GM21390 (cell line): Measurements from ENCODE around the gene C2orf68.
"Not testable (repeated sequence)": the region's sequence is repeated elsewhere in the genome, so short reads cannot be mapped to it uniquely, and the experiment has no call there.

Experiments
- ATAC-seq: cut with Tn5 transposase; IDR thresholded peaks from one replicate; pipeline ENCODE4 v1.9.1; 2021; ENCODE audit not compliant: unreplicated experiment

Gene C2orf68, protein sequence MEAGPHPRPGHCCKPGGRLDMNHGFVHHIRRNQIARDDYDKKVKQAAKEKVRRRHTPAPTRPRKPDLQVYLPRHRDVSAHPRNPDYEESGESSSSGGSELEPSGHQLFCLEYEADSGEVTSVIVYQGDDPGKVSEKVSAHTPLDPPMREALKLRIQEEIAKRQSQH

DNA sequence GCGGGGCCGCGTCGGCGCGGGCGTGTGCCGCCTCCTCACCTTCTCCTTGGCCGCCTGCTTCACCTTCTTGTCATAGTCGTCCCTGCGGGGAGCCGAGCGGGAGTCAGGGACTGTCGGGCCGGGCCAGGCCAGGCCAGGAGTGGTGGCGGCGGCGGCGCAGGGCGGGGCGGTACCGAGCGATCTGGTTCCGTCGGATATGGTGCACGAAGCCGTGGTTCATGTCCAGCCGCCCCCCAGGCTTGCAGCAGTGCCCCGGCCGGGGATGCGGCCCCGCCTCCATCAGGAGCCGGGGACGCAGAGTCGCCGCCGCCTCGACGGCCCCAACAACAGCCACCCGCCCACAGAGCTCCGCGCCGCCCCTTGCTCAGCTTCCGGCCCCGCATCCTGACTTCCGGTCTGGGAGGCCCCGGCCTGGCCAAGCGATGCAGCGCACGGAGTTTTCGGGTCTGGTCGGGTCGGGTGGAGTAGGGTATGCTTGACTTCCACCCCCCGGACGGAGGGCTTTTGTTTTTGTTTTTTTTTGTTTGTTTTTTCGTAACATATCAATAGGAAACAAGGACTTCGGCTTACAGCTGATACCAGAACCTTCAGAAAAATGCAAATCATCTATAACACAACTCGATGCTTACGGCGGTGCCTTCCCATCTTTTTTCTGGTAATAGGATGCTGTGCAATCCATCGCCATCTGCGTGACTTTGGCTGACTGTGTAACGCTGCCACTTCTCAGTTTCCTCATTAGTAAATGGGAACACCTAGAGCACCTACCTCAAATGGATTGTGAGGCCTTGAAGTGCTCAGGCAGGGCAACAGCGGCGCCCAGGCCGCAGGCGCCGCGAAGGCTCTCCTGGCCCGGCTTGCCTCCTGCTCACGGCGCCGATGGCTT is at the start of gene C2orf68:
Gene C2orf68 (minus strand): TSS at position 362 of the 883 bp plus-strand sequence. CDS start 82 bp downstream, at position 280.
- peak; percentile 75 for ATAC-seq

DNA sequence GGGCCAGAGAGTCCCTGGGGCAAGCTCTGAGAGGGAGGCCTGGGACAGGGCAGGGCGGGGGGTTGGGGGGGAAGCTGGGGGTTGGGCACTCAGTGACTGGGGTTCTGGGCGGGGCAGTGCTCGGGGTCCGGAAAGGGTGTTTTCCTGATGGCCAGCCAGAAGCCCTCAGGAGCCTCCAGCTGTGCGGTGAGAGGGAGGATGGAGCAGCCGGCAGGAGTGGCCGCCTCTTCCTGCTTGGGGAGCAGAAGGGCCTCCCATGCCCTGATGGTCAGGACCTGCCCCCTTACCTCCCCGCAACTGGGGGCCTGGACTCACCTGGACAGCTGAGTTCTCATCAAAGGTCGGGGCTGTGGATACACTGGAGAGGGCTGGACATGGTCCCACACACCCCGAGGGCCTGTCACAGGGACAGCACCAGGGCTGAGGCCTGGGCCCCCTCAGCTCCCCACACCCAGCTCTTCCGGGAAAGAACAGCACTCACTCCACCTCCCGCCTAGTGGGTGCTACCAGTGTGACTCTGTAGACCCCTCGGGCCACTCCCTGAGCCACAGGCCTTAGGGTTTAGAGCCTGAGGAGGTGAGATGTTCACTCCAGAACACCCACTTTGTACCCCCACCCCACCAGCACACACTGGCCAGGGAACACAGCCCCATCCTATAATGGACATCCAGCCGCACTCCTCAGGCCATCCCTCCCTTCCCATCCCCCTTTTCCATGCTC is 49.4 kb upstream of the C2orf68 start:
- ATAC-seq = no peak

DNA sequence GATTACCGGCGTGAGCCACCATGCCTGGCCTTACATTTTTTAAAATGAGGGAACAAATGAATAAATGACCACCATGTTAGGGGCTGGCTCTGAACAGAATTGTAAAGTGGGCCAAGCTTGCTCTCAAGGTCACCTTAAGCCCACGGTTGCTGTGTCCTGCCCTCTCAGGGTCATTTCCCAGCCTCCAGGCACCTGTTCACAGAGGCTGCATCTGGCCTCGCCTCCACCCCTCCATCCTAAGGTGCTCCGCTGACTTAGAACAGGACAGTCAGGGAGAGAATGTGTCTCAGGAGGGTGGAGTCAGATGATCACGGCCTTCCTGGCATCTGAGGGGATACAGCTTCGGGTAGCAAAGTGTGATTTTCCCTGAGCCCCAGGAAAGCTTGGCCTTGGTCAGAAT is 48.9 kb upstream of the C2orf68 start:
- no peak for ATAC-seq

DNA sequence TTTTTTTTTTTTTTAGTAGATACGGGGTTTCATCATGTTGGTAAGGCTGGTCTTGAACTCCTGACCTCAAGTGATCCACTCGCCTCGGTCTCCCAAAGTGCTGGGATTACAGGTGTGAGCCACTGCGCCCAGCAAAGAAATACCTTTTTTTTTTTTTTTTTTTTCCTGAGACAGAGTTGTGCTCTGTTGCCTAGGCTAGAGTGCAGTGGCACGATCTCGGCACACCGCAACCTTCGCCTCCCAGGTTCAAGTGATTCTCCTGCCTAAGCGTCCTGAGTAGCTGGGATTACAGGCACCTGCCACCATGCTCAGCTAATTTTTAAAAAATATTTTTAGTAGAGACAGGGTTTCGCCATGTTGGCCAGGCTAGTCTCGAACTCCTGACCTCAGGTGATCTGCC is 48.4 kb upstream of the C2orf68 start:
- not testable (repeated sequence) for ATAC-seq

DNA sequence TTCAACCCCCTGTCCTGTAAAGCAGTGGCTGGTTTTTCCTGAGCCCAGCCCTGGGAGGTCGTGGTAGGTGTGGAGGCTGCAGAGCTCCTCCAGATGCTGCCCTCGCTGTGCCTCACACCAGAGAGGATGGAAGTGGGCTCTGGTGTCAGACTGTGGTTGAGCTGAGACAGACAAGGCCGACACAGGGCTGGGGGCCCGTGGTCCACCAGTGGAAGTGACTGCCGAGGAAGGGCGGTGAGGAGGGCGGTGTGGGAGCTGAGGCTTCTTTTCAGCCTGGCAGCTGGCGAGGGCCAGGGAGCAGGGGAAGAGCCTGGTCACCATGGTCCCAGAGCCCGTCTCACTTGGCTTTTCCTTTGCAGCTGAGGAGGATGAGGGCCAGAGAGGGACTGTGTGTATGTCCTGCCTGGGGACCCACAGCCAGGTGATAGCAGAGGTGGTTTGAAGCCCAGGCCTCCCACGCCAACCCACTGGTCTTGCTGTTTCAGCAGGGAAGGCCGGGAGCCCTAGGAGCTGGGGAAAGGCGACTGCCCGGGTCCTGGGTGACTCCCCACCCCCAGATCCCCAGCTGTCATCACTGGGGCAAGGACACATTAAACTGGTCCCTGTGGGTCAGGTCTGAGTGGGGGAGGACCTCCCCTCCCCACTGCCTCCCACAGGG is 47.6 kb upstream of the C2orf68 start:
- no peak for ATAC-seq

DNA sequence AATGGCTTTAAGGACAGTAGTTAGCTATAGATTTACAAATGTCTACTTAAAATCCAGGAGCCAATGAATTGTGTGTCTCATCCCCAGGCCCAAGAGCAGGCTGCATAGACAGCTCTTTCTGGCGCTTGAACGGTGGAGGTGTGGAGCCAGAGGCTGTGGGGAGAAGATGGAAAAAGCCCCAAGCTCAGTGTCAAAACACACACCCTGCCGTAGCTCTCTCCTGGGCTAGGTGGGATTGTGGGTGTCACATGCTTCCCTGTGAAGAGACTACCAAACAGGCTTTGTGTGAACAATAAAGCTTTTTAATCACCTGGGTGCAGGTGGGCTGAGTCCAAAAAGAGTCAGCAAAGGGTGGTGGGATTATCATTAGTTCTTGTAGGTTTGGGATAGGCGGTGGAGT is 45.5 kb upstream of the C2orf68 start:
- not testable (repeated sequence) for ATAC-seq

DNA sequence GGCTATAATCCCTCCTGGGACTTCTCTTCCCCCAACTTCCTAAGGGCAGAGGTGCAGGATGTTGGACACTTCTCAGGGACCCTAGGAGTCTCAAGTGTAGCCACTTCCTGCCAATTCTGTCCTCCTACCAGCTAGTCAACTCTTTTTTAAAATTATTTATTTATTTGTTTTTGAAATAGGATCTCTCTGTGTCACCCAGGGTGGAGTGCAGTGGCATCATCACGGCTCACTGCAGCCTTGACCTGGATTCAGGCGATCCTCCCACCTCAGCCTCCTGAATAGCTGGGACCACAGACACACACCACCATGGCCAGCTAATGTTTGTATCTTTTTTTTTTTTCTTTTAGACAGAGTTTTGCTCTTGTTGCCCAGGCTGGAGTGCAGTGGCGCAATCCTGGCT is 44.6 kb upstream of the C2orf68 start:
- no peak for ATAC-seq

DNA sequence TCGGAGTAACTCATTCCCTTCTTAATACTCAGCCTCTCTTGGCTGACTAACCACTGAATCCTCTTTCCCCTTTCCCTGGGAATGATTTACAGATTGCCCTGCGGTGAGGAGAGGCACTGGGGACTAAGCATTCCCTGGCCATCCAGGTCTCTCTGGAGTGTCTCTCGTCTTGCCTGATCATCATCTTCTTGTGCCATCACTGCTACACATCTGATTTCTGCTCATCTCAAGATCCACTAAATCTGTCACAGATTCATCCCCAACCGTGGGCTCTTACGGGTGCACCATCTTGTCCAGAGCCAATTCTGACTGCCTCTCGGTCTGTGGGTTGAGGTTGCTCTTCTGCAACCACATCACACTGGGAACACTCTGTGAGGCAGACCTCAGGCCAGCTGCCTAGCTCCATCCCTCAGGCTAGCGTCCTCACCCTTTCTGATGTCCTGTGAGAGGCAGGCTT is 44.1 kb upstream of the C2orf68 start:
- no peak for ATAC-seq

DNA sequence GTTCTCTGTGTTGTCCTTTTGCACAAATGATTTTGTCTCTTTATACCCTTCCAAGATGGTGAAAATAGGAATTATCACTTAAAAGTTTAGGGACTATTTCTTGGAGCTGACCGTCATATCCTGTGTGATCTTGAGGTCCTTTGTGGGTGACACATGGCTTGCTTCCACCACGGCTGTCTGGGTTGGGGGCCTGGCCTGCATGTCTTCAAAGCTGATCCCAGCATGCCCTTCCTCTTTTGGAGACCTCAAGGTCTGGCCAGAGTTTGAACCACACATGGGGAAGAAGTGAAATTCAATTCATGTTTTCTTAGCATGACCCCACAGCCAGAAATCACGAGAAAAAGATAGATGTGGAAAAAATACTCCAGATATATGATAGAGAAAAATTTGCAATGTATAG is 42.1 kb upstream of the C2orf68 start:
- ATAC-seq = no peak

DNA sequence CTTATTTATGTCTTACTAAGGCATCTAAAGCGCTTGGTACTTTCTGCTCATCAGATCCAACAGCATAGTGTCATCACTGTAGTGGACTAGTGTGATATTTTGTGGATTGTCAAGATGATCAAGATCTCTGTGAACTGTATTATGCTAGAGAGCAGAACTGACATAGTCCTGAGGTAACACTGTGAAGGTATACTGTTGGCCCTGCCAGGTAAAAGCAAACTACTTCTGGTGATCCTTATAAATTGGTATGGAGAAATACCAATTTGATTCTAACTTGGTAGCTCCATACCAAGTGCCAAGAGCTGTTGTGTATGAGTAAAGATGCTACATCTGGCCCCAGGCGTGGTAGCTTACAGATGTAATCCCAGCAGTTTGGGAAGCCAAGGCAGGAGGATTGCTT is 40.2 kb upstream of the C2orf68 start:
- ATAC-seq = no peak

DNA sequence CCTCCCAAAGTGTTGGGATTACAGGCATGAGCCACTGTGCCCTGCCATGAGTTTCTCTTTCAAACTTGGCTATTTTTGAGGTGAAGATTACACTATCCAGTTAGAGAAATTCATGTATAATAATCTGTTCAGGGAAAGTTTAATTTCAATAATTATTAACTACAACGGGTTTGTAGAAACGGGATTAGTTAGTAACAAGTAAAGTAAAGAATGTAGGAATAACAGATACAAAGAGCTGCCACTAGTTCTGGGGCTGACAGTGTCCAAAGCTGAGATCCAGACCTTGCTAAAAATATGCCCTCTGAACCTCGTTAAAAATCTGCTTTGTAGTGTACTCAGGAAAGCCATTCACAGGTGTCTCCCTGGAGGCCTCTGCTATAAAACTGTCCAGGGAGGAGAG is 39.2 kb upstream of the C2orf68 start:
- ATAC-seq = no peak

DNA sequence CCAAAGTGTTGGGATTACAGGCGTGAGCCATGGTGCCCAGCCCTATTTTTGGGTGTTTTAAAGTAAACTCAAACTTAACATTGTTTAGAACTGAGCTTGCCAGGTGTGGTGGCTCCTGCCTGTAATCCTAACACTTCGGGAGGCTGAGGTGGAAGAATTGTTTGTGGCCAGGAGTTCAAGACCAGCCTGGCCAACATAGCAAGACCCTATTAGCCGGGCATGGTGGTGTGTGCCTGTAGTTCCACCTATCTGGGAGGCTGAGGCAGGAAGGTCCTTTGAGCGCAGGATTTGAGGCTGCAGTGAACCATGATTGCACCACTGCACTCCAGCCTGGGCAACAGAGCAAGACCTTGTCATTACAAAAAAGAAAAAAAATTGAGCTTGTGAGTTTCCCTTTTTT is 38.6 kb upstream of the C2orf68 start:
- no peak for ATAC-seq

DNA sequence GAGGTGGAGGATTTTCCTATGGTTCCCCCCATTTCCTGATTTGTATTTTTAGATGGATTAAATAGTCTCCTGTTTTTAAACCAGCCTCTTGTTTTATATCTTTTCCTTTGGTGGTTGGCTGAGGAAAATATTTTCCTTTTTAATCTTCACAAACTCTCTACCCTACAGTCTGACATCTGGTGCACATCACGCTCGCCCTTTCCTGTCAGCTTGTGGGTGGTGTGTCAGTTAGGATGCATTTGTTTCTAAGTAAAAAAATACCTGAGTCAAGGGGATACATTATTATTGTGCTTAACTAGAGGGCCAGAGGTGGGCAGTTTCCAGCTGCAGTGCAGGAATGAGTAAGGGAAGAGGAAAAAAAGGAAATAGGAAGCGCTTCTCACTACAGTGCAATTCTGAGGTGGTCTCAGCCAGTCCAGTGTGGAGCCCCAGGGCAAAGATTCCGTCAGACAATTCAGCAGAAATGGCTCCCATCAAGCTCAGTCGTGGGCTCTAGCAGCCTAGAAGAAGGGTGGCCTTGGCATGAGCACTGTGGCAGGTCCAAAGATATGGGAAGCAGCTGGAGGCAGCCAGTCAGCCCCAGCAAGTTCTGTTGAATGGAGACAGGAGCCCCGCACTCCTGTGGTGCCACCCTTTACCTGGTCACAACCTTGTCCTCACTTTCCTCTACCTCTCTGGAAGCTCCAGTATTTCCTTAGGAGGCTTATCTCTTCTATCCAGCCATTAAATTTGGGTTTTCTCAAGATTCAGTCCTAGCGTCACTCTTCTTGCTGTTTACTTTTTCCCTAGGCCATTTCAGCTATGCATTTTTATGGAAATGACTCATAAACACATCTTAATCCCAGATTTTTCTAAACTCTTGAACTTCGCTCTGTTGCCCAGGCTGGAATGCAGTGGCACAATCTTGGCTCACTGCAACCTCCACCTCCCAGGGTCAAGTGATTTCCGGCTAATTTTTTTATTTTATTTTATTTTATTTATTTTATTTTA is 37.6 kb upstream of the C2orf68 start:
- no peak for ATAC-seq

DNA sequence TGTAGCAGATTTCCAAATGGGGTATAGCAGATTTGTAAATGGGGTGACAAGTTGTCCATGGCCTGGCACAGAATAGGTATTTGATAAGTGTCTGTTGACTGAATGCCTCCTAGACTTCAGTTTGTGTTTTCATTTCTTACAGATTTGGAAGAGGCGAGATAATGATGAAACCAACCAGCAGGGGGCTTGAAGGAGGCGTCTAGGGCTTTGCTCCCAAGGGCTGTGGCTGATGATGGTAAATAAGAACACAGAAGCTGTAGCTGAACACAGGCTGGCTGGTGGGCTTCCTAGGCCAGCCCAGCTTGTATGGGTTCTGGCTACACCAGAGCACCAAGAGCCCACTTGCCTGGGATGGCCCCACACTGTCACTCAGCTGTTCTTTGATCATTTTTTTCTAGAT is 36.8 kb upstream of the C2orf68 start:
- ATAC-seq = no peak

DNA sequence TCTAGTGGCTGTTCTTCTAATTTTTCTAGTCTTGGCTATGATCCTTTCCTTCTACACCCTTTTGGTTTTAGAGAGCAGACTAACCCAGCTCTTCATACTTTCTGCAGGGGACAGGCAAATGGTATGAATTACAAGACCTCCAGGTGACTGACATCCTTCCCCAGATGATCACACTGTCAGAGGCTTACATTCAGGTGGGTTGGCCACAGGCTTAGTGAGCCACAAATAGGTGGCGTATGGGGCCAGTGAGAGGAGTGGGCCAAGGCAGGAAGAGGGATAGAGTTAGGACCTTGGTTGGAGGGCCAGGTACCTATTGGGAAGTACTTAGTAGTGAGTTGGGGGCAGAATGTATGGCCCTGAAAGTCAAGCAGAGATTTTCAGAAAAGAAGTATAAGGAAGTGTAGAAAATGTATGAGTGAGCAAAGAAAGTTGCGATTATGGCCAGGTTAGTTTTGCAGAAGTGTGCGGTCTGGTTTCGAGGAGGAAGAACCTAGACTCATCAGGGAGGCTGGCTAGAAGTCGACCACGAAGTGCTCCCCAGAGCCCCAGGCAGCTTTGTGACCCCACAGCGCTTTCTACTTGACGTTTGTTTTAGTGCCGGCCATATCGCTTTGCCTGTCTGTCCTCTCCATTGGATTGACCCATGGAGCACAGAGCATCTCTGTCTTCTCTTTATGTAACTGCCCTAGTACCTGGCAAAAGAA is 36.1 kb upstream of the C2orf68 start:
- peak; percentile 72 for ATAC-seq

DNA sequence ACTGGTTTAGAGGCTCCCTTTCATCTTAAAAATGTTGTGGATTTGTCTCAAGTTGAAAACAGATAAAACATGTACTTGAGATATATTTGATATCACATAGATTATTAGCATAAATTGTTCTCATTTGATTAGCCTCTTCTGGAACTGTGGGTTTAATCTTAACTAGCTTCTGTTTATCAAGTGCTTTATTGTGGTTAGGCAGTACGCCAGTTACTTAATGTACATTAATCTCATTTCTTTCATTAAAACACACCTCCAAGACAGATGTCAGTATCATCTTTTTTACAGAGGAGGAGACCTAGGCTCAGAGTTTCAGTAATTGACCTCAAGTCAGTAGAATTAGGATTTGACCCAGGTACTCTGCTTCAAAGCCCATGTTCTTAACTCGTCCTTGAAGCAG is 34.3 kb upstream of the C2orf68 start:
- no peak for ATAC-seq

DNA sequence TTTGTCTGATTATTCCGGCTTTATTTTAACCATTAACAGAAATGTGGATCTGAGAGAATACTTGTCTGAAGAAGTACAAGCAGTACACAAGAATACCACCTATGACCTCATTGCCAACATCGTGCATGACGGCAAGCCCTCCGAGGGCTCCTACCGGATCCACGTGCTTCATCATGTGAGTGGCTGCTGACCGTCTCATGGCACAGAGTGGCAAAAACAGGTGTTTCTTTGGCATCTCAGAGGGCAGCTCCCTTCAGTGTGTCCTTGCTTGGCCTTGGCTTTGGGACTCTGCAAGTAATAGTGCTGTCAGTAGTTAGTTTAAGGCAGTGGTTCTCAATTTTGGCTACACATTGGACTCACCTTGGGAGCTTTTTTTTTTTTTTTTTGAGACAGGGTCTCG is 33.0 kb upstream of the C2orf68 start:
- no peak for ATAC-seq

DNA sequence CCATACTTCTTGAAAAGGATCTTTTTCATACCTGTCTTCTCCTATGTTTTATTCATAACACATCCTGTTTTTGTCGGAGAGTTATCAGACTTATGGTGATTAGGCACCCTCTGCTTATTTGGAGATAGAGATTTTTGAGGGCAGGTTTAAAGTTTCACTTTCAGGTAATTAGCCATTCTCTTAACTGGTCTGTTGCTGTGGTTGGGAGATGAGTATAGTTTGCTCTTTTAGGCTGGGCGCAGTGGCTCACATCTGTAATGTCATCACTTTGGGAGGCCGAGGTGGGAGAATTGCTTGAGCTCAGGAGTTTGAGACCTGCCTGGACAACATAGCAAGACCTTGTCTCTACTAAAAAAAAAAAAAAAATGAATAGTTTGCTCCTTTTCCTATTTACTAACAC is 30.9 kb upstream of the C2orf68 start:
- peak; percentile 58 for ATAC-seq

DNA sequence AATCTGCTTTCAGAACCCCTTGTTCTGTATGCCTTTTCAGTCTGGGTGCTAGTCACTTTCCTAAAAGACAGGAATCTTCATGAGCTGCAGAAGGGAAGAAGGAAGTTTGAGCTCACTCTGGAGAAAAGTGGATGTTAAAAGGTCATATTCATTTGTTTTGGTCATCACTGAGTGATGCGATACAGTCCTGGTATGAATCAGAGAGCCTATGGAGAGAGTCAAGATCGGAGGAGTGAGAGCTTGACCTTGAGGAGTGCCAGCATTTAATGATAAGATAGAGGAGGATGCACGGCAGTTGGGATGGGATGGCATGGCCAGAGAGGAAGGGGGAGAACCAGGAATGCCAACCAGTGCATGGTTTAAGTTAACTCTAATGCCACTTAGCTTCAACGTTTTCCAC is 23.8 kb upstream of the C2orf68 start:
- no peak for ATAC-seq

DNA sequence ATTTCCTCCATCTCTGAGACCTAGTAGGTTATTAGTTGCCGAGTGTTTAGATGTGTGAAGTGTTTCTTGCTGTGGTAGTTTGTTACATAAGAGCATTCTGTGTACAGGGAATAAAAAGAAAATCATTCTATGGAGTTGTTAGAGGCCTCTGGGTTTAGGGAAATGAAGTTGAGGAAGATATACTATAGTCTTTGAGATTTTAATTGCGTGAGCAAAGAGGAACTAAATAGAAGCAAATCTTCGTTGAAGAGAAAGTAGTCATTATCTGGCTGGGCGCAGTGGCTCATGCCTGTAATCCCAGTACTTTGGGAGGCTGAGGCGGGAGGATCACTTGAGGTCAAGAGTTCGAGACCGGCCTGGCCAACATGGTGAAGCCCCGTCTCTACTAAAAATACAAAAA is 23.1 kb upstream of the C2orf68 start:
- ATAC-seq = no peak
